GM13977 (cell line): ENCODE results near the gene TSPAN9.

Experiments
- DNase-seq: peaks from one replicate; pipeline ENCODE4 v3.0.0; 2012; ENCODE audit warnings: low spot score
- in situ Hi-C: fragments of 300-500 bp; cut with MboI; formaldehyde crosslinking; loops from one replicate; pipeline ENCODE4 v1.12.0; 2022; ENCODE audit warnings: low sequenced_read_pairs, low pct_unique_long_range_greater_than_20kb, mixed read lengths, inconsistent platforms; ENCODE audit not compliant: unreplicated experiment
- TF ChIP-seq, protein P1 (sequence below): IDR thresholded peaks from 2 replicates; pipeline ENCODE4 v1.5.1; 2012; ENCODE audit warnings: mild to moderate bottlenecking, control low read depth; ENCODE audit not compliant: insufficient read depth; ENCODE audit errors: extremely low read depth, missing control alignments

TSPAN9 gene

DNA sequence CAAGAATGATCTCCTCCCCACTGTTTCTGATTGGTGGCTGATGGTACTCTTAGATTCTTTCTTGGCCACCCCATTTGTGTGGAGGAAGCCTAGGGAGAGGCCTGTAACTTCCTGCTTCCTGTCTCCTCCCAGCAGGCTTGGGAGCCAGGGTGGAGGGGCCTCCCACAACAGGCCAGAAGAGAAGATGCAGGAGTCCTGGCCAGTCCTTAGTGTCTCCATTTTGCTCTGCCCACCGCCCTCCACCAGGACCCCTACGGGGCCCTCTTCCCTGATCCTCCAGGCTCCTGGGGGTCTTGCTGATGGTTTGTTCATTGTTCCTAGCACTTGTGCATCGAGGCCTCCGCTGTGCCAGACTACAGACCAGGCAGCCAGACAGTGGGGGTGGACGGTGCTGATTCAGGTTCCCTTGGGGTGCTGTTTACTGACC lies 6.8 kb downstream of the TSPAN9 start:
- no peak for DNase-seq
- TF ChIP-seq, protein P1, sequence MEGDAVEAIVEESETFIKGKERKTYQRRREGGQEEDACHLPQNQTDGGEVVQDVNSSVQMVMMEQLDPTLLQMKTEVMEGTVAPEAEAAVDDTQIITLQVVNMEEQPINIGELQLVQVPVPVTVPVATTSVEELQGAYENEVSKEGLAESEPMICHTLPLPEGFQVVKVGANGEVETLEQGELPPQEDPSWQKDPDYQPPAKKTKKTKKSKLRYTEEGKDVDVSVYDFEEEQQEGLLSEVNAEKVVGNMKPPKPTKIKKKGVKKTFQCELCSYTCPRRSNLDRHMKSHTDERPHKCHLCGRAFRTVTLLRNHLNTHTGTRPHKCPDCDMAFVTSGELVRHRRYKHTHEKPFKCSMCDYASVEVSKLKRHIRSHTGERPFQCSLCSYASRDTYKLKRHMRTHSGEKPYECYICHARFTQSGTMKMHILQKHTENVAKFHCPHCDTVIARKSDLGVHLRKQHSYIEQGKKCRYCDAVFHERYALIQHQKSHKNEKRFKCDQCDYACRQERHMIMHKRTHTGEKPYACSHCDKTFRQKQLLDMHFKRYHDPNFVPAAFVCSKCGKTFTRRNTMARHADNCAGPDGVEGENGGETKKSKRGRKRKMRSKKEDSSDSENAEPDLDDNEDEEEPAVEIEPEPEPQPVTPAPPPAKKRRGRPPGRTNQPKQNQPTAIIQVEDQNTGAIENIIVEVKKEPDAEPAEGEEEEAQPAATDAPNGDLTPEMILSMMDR = no peak
- in situ Hi-C loops = no loop called here

DNA sequence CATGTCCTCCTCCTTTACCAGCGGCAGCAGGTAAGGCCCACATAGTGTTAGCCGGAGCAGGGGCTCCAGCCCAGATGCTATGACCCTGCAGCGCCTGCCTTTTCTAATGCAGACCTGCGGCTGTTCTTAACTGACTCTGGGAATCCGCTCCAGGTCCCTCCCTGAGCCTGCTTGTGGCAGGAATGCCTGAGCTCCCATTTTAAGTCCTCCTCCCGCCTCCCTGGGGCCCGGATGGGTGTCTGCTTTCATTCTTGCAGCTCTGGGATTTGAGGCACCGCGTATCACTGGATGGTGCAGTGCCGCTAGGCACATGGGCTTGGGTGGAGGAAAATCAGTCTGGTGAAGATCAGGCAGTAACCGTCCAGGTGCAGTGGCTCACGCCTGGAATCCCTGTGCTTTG lies 7.6 kb downstream of the TSPAN9 start:
- TF ChIP-seq, protein P1 = no peak
- in situ Hi-C loops = no loop called here

DNA sequence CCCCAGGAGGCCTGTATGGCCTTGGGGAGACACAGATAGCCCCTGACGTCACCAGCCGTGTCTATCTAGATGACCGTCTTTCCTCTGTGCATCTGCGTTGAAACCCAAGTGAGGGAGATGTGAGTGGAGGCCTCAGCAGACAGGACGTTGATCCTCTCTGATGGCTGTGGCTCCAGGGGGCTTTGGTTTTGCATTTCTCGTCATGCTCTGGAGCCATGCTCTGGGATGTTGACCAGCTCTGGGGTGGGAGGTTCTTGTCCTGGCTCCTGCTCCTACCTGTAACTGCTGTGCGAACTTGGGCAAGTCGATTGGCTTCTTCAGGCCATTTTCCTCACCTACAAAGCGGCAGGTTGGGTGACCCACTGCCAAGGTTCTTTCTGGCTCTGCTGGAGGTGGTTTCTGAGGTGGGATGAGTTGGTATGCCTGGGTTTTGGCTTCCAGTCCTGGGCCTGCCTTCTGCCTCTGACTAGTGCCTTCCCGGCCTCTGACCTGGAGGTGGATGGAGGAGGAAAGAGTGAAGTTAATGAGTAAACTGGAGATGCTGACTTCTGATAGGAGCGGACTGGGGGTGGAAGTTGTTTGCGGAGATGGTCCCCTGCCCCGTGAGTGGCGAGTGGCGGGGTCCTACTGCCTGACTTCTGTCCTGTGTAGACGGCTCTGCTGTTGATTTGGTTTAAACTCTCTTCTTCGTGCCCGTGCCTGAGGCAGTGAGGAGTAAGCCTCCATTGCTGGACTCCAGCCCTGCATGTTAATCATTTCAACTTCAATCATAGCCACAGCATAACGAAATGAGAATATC lies 8.4 kb downstream of the TSPAN9 start:
- in situ Hi-C loops = no loop called here
- no peak for DNase-seq
- TF ChIP-seq, protein P1 = no peak

More for the DNA sequence above, 7.6 kb downstream of the TSPAN9 start:
- DNase-seq = no peak

DNA sequence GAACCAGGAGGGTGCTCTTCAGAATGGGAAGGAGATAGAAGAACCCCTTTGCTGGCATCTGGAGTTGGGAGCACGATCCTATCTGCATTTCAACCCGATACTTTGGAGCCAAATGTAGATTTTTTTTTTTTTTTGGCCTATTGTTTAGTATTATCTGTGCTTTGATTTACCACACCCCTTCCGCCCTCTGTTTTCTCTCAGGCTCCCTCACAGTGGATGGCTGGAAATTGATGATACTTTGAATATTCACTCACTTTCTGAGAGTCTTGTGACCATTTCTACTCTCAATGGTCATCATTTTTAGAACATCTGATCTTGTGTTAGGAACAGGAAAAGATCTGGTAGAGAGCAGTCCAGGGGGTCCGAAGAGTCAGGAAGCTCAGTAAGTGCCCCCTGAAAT lies 9.0 kb downstream of the TSPAN9 start:
- TF ChIP-seq, protein P1 = no peak
- in situ Hi-C loops = no loop called here
- DNase-seq = no peak

DNA sequence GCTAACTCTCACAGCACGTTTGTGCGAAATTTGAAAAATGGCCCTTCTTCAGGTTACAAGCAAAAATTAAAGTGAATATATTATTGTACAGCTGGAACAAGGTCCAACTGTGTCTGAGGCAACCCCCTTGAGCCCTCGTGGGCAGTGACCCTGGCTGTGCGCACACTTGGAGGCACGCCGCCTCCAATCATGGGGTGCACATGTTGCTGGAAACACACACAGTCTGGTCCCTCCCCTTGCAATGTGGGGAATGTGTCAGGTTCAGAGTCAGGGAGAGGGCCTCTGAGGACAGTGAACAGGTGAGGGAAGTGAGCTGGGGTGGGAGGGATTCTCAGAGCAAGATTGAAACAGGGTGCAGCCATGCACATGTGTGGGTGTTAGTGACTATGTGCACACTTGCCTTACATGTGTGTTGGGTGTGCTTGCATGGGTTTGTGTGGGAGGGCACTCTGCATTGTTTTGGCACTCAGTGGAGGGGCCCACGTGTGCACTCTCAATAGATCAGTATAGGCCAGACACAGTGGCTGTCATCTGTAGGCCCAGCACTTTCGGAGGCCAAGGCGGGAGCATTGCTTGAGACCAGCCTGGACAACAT lies 9.6 kb downstream of the TSPAN9 start:
- TF ChIP-seq, protein P1 = no peak
- in situ Hi-C loops = no loop called here
- no peak for DNase-seq

DNA sequence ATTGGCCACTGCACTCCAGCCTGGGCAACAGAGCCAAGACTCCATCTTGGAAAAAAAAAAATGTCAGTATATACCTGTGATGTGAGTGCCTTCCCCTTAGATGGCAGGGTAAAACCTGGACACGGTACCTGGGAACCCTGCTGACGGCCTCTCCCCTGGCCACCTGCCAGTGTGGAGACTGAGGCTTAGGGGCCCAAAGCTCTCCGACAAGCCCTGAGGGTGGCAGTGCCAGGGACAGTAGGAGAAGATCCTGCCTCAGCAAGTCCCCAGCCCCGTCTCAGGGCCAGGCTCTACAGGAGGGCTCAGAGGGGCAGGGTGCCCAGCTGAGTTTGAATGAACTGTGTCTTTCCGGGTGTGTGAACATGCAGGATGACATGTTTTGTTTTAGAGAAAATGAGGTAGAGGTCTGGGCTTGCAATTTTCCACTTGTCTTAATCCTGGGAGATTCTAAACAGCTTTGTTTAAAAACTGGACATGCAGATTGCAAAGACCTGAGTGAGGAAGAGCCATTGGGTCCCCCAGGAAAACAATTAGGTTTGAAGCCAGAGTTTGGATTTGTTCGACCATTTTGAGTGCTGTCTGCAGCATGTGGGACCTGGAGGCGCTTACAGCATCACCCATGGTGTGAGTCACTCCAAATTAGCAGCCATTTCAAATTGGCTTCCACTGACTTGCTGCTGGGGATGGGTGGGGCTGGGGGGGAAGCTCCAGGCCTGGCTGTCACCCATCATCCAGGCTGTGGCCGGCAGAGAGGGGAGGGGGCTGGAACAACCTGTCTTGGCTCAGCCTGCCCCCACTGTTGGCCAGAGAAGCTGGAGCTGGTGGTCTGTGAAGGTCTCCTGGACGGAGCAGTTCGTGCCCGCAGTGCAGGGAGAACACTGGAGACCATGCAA lies 10.8 kb downstream of the TSPAN9 start:
- TF ChIP-seq, protein P1 = no peak
- DNase-seq = no peak
- in situ Hi-C loops = no loop called here
